Activated naive CD4-positive, alpha-beta T cell treated with Interleukin-2 at 50 U/mL for 16 hours (primary cell): ENCODE results near the gene MAX.
"Not testable (repeated sequence)": the region's sequence is repeated elsewhere in the genome, so short reads cannot be mapped to it uniquely, and the experiment has no call there.

ENCODE experiments used
- DNase-seq: peaks from one replicate; pipeline ENCODE4 v3.0.0-alpha.2; 2020

MAX gene

DNA sequence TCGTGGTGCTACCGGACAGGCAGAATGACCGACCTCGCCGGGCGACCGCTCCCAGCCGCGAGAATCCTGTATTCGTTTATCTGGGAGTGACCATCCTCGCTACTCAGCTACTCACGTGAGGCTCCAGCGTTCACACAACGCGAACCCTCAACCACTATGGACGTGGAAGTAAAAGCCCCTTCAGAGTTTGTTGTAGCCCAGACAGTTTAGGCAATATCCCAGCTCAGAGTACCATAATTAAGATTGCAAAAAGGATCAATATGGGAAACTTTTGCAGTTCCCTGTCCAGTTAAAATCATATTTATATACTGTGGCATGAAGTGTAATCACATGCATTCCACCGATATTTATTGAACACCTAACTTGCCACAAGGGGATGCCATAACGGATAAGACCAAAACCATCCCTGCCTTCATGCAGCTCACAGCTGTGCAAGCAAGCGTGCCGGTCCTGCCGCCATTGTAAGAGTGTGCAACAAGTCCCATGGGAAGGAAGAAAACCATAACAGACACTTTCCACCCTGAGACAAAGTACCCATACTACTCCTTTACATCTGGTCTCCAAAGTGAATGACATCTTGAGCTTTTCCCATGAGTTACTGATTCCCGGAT, 938 bp upstream of the MAX start:
- no peak for DNase-seq

- peak; percentile 41 for DNase-seq
These were observed 481 bp downstream of the MAX start for GRCh38 chr14:65101631-65102440.

DNA sequence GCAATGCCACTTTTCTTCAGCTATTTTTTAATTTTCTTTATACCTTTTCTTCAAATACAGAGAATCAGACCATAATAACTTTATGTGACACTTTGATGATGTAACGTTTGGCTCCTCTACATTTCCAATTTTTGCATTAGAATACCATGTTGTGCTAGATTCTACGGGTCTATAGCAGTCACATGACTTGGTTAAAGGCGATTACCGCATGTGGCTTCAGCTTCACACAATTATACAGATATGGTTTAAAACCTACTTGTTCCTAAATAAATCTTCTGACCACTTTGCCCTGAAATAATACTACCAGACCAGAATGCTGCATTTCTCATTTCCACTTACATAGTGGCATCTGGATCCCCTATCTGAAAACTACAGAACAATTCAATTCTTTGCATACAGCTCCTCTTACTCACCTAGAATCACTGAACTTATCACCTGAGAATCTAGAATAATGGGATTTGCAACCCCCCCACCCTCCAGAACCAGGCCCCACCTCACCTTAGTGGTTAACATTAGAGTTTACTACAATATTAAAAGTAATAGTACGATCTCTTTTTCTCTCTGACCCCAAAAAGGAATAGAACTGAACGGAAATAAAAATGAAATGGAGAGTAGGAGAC, 1.3 kb downstream of the MAX start:
- DNase-seq = no peak

- no peak for DNase-seq
These were observed 3.7 kb downstream of the MAX start for GRCh38 chr14:65098586-65098985.

DNA sequence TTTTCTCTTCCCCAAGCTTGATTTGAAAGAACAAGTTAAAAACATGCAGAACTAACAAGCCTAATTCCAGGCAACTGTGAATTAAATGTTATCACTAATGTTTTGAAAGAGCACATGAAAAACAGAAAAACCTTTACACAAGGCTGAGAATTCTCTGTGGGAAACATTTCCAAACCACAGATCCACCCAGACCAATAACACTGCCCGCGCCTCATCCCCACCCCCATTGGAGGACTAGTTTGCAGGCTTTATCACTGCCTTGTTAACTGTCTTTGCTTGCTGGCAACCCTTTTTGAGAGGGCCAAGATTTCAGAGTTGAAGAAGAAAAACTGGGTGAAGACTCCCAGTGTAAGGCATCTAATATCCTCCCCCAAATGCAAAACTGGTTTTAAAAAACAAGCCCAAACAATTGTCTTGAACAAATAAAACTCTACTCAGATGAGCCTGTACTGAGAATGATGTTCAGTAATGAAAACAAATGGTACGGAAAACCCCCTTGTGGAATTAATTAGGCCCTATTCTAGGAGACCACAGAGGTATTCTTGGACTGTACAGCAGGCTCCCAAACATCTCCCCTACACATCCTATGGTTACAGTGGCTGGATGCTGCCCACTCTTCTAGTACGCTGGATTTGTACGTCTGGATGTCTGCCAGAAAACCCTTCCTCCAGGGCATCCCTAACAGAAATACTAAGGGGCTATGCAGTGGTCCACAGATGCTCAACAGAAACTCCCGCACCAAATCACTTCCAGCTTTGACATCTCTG, 5.8 kb downstream of the MAX start:
- DNase-seq = peak; percentile 12

- DNase-seq = no peak
These were observed 6.6 kb downstream of the MAX start for GRCh38 chr14:65095633-65096205.

DNA sequence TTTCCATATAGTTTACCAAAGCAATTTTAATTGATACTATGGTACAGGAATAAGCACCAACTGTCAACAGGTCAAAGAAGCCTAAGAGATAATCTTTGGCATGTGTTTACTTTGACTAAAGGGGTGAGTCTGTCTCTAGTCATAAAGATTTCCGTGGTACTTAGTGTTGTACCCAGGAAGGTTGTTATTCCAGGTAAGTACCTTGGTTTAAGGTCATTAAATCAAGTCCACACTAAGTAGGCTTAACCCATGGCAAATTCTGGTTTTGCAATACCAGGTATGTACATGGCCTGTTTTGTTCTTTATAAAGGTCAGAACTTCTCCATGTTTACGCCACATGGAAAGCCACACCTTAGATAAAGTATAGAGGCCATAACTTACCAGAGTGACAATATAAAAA, 10.0 kb downstream of the MAX start:
- no peak for DNase-seq

DNA sequence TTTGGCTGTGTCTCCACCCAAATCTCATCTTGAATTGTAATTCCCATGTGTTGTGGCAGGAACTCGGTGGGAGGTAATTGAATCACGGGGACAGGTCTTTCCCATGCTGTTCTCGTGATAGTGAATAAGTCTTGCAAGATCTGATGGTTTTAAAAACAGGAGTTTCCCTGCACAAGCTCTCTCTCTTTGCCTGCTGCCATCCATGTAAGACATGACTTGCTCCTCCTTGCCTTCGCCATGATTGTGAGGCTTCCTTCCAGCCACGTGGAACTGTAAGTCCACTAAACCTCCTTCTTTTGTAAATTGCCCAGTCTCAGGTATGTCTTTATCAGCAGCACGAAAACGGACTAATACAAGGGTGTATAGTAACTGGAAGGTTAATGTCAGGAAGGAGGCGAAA, 14.5 kb downstream of the MAX start:
- not testable (repeated sequence) for DNase-seq

DNA sequence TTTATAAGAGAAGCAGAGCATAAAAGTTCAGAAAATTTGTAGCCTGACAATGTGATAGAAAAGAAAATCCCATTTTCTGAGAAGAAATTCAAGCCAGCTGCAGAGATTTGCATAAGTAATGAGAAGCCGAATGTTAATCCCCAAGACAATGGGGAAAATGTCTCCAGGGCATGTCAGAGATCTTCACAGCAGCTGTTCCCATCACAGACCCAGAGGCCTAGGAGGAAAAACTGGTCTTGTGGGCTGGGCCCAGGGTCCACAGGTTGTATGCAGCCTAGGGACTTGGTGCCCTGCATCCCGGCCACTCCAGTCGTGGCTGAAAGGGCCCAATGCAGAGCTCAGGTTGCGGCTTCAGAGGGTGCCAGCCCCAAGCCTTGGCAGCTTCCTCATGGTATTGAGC, 15.6 kb downstream of the MAX start:
- not testable (repeated sequence) for DNase-seq

GRCh38 chr14:65084554-65085505, 17.5 kb downstream of the MAX start:
- no peak for DNase-seq

- DNase-seq = no peak
These were observed 19.4 kb downstream of the MAX start for GRCh38 chr14:65082930-65083329.

GRCh38 chr14:65080960-65081747, 21.2 kb downstream of the MAX start:
- DNase-seq = no peak

GRCh38 chr14:65079768-65080167, 22.5 kb downstream of the MAX start:
- no peak for DNase-seq

DNA sequence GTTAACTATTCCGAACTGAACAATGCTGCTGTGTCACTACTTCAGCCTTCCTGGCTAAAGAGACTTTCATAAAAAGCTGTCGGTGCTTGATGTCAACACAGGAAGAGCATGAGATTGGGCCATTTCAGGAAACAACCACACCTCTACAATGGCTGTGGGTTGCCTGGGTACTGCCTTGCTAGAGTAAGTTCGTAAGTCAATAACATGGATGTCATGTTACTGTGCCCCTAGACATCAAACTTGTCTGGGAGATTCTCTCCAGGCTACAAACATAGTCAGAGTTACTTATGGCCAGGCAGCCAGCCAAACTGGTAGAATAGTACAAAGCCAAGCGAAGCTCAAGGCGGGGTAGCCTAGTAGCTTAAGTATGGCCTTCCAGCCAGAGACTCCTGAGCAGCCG, 23.1 kb downstream of the MAX start:
- no peak for DNase-seq

- no peak for DNase-seq
These were observed 25.0 kb downstream of the MAX start for GRCh38 chr14:65077318-65077717.

DNA sequence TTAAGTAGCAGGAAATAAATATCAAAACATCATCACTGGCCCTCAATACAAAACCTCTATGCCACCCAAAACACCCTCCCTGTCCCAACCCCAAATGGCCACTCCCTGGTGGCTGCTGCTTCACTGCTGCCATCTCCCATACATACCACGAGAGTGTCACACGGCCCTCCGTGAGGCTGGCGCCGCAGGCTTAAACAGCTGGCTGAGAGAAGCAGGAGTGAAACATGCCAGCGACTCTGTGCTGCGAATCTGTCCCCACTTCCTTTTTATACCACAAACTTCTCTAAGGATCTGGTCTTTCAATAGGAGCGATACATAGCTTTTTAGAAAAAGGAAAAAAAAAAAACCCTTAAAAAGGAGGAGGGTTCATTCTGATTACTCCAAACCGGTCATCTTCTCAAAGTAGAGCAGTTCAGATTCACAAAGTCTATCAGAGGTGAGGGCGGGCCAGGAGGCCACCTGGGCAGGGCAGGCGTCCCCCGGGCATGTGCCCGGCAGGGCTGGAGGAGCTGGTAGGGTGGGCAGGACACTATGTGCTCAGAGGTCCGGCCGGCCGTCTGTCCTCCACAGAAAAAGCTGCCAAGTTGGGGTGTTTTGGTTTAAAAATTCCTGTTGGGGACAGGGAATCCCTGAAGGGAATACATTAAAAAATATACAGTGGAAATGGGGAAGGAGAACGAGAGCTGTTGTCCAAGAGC, 26.5 kb downstream of the MAX start:
- no peak for DNase-seq

- DNase-seq = no peak
These were observed 27.7 kb downstream of the MAX start for GRCh38 chr14:65074449-65075150.

- DNase-seq = no peak
These were observed 28.6 kb downstream of the MAX start for GRCh38 chr14:65073605-65074201.

DNA sequence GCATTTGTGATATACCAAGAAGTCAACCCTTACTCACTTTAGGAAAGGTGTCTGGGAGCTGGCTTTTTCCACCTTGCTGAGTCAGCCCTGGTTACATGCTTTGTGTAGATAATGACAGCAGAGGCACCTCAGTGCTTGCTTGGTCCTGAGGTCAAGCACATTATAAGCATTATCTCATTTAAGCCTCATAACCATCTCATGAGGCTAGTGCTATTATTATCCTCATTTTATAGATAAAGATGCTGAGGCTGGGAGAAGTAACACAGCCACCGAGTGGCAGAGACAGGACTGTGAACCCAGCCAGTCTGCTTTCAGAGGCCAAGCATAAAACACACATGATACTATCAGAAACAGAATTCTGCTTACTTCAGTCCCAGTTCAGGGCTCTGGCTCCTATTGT, 29.4 kb downstream of the MAX start:
- no peak for DNase-seq
